22Rv1 (cell line): ENCODE measurements around the gene CORIN.

Experiments
- H3K27ac ChIP-seq: fragments of 450-650 bp; 2 replicates; pipeline ENCODE4 v1.5.1; 2017
- ZFX ChIP-seq: fragments of 450-650 bp; IDR thresholded peaks from 2 replicates; pipeline ENCODE4 v1.6.1; 2017; ENCODE audit warnings: antibody characterized with exemption, borderline replicate concordance
- TF ChIP-seq, protein P1 (sequence below): fragments of 450-650 bp; IDR thresholded peaks from 2 replicates; pipeline ENCODE4 v1.5.1; 2017; ENCODE audit warnings: mild to moderate bottlenecking

Gene CORIN

GRCh38 chr4:47643845-47644244 is 194.0 kb downstream of the CORIN start:
- TF ChIP-seq, protein P1, sequence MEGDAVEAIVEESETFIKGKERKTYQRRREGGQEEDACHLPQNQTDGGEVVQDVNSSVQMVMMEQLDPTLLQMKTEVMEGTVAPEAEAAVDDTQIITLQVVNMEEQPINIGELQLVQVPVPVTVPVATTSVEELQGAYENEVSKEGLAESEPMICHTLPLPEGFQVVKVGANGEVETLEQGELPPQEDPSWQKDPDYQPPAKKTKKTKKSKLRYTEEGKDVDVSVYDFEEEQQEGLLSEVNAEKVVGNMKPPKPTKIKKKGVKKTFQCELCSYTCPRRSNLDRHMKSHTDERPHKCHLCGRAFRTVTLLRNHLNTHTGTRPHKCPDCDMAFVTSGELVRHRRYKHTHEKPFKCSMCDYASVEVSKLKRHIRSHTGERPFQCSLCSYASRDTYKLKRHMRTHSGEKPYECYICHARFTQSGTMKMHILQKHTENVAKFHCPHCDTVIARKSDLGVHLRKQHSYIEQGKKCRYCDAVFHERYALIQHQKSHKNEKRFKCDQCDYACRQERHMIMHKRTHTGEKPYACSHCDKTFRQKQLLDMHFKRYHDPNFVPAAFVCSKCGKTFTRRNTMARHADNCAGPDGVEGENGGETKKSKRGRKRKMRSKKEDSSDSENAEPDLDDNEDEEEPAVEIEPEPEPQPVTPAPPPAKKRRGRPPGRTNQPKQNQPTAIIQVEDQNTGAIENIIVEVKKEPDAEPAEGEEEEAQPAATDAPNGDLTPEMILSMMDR = no peak
- no peak for TF ChIP-seq ZFX
- H3K27ac ChIP-seq = no peak overlapping the region

GRCh38 chr4:47642985-47643760 is 194.7 kb downstream of the CORIN start:
- H3K27ac ChIP-seq = no peak overlapping the region
- TF ChIP-seq ZFX = no peak
- TF ChIP-seq, protein P1 = no peak

DNA sequence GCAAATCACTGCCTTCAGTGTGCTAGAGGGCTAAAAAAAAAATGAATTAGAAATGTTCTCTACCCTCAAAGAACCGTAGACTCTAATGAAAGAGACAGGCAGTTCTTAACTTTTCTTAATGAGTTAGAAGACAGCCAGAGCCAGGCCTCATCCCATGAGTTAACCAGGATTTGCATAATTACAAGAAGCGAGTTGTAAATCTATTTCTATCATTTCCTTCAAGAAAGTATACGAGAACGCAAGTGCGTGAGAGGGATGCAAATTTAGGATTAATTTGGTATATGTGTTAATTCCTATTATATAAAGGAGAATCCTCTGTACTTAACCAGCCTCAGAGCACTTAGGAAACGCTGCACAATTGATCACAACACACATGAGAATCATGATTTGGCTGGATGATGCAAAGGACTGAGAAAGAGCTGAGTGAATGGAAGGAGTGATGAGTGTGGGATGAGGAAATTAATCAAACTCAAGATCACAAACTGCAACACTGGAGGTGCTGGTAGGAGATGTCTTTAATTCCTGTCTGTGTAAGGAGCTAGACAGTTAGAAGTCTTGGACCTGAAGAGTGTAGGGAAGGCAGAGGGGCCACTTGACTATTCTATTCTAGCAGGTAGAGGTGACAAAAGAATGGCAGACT is 195.6 kb downstream of the CORIN start:
- no peak overlapping the region for H3K27ac ChIP-seq
- TF ChIP-seq ZFX = no peak

DNA sequence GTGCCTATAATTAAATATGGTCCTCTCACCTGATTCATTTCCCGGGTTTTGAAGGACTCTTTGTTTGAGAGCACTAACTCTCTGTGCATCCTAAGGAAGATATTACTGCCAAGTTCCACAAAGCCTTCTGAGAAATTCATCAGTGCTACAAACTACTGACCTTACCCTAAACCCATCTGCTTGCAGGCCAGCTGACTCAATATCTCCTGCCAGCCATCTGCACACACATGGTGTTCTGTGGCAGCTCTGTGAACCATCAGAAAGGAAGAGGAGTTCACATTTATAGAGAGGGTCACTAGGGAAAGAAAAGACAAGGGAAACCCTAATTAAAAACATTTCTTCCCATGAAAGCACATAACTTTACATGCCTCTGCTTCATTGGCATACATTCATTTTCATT is 196.1 kb downstream of the CORIN start:
- no peak for TF ChIP-seq ZFX
- TF ChIP-seq, protein P1 = no peak
- no peak overlapping the region for H3K27ac ChIP-seq

DNA sequence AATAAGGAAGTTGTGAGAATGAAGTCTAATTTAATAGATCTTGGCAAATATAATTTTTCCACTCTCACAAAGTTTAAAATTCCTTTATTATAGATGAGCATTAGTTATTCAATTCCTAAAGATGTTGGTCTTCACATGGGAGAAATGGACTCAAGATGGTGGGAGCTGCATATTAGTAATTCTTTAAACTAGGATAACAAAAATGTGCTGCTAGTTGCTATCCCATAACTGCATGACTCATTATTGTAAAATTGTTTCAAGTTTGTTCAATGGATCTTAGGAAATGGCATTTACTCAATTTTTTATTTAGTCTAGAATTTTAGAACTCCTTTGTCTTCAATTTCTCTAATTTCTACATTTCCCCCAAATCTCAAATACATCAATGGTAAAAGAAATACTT is 197.0 kb downstream of the CORIN start:
- TF ChIP-seq, protein P1 = no peak
- TF ChIP-seq ZFX = no peak
- H3K27ac ChIP-seq = no peak overlapping the region

DNA sequence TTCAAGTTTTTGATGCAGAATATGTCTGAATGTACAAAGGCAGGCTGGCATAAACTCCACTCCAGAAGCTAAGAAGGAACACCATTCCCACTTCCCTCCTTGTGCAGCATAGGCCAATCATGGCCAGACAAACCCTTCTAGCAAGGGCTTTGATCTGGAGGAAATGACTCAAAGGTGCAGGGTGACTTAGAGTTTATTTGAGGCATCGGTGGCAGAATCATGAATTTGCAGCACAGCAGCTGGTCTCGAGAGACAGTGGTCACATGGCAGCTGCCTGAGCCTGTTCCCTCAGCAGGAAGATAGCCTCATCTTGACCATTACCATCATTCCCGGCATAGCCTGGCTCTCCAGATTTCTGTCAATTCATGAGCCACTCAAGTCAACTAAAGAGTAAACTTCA is 198.3 kb downstream of the CORIN start:
- no peak overlapping the region for H3K27ac ChIP-seq
- no peak for TF ChIP-seq ZFX
- TF ChIP-seq, protein P1 = no peak

DNA sequence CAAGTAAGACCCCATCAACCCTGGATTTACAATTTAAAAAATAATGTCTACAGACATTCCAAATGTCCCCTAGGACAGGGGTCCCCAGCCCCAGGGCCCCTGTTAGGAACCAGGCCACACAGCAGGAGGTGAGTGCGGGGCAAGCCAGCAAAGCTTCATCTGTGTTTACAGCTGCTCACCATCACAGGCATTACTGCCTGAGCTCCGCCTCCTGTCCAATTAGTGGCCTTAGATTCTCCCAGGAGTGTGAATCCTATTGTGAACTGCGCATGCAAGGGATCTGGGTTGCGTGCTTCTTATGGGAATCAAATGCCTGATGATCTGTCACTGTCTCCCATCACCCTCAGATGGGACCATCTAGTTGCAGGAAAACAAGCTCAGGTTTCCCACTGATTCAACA is 206.7 kb downstream of the CORIN start:
- H3K27ac ChIP-seq = no peak overlapping the region
- TF ChIP-seq, protein P1 = no peak
- TF ChIP-seq ZFX = no peak
